Stimulated activated naive CD8-positive, alpha-beta T cell treated with anti-CD3 and anti-CD28 coated beads, Interleukin-15, amount 100 ng/mL, for 72 hours (primary cell): ENCODE data around the gene PDZD2.
"Not testable (repeated sequence)": the region's sequence is repeated elsewhere in the genome, so short reads cannot be mapped to it uniquely, and the experiment has no call there.

ENCODE experiments used
- ATAC-seq: fragments of 150-1000 bp; cut with Tn5 transposase; 2 replicates; pipeline ENCODE4 v1.10.0; 2021; ENCODE audit warnings: mild to moderate bottlenecking, moderate library complexity
- DNase-seq, 2 donors: peaks; one replicate each; pipeline ENCODE4 v3.0.0; 2021 to 2022
- H3K27ac Mint-ChIP-seq, 2 donors: one replicate each; pipeline ENCODE4 v1.8.0; 2022; ENCODE audit warnings: mild to moderate bottlenecking in 2 of 2, mixed read lengths in 2 of 2, moderate library complexity in 2 of 2
- H3K27me3 Mint-ChIP-seq: one replicate; pipeline ENCODE4 v1.8.0; 2022; ENCODE audit warnings: mixed read lengths
- H3K4me1 Mint-ChIP-seq: one replicate; pipeline ENCODE4 v1.8.0; 2022; ENCODE audit warnings: mild to moderate bottlenecking, mixed read lengths
- H3K4me3 Mint-ChIP-seq, 2 donors: one replicate each; pipeline ENCODE4 v1.8.0; 2022; ENCODE audit warnings: mild to moderate bottlenecking in 2 of 2, mixed read lengths in 2 of 2, moderate library complexity in 1 of 2
- H3K9me3 Mint-ChIP-seq, 2 donors: one replicate each; pipeline ENCODE4 v1.8.0; 2022; ENCODE audit warnings: mixed read lengths in 2 of 2

PDZD2 gene

GRCh38 chr5:32021771-32022170, 382.8 kb downstream of the PDZD2 start:
- no peak overlapping the region for H3K4me3 Mint-ChIP-seq
- H3K27ac Mint-ChIP-seq, result peak overlapping the region in 1 of 2 donors; percentile 64
- no peak for ATAC-seq
- no peaks in the 10 kb centered on the region for H3K9me3 Mint-ChIP-seq
- no peak for DNase-seq
- H3K4me1 Mint-ChIP-seq, result peaks cover 12% of the 10 kb centered on the region
- no peaks in the 10 kb centered on the region for H3K27me3 Mint-ChIP-seq

GRCh38 chr5:32022638-32023037, 383.7 kb downstream of the PDZD2 start:
- no peaks in the 10 kb centered on the region for H3K9me3 Mint-ChIP-seq
- H3K4me1 Mint-ChIP-seq, result peaks cover 10% of the 10 kb centered on the region
- no peak for ATAC-seq
- H3K27me3 Mint-ChIP-seq, result no peaks in the 10 kb centered on the region
- H3K27ac Mint-ChIP-seq, result no peak overlapping the region
- no peak for DNase-seq
- H3K4me3 Mint-ChIP-seq, result no peak overlapping the region

GRCh38 chr5:32023816-32024215, 384.9 kb downstream of the PDZD2 start:
- no peak for ATAC-seq
- Mint-ChIP-seq H3K27ac (no peak overlapping the region), H3K4me1 (peaks cover 6% of the 10 kb centered on the region), H3K9me3 (no peaks in the 10 kb centered on the region), H3K4me3 (no peak overlapping the region), H3K27me3 (no peaks in the 10 kb centered on the region)
- DNase-seq, result no peak

- Mint-ChIP-seq H3K4me1 (peaks cover 6% of the 10 kb centered on the region), H3K27ac (no peak overlapping the region), H3K4me3 (no peak overlapping the region), H3K27me3 (no peaks in the 10 kb centered on the region), H3K9me3 (no peaks in the 10 kb centered on the region)
- DNase-seq (no peak), ATAC-seq (no peak)
These were observed 385.8 kb downstream of the PDZD2 start for GRCh38 chr5:32024751-32025150.

DNA sequence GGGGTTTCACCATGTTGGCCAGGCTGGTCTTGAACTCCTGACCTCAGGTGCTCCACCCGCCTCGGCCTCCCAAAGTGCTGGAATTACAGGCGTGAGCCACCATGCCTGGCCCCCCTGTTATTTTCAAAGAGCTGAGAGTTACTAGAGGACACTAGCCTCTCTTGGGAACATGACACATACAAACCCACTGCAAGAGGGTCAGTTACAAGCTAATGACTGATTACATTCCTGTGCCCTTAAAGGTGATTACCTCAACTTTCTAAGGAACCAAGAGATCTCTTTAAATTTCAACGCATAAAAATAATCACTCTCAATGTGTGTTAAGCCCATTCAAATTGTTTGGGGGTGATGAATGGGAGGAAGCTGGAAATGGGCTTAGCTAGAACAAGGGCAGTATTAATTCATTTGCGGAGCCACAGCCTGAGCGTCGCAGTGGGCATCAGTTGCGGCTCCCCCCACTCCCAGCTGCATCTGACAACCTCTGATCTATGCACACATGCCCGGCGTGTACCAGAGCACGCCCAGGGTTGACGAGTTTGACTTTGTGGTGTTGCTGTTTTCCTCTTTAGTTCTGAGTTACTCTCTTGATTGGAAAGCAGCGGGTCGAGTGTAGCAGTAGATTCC, 388.3 kb downstream of the PDZD2 start:
- Mint-ChIP-seq H3K9me3 (no peaks in the 10 kb centered on the region), H3K4me1 (no peaks in the 10 kb centered on the region), H3K27ac (no peak overlapping the region), H3K27me3 (no peaks in the 10 kb centered on the region), H3K4me3 (no peak overlapping the region)
- DNase-seq, result no peak
- ATAC-seq, result no peak

DNA sequence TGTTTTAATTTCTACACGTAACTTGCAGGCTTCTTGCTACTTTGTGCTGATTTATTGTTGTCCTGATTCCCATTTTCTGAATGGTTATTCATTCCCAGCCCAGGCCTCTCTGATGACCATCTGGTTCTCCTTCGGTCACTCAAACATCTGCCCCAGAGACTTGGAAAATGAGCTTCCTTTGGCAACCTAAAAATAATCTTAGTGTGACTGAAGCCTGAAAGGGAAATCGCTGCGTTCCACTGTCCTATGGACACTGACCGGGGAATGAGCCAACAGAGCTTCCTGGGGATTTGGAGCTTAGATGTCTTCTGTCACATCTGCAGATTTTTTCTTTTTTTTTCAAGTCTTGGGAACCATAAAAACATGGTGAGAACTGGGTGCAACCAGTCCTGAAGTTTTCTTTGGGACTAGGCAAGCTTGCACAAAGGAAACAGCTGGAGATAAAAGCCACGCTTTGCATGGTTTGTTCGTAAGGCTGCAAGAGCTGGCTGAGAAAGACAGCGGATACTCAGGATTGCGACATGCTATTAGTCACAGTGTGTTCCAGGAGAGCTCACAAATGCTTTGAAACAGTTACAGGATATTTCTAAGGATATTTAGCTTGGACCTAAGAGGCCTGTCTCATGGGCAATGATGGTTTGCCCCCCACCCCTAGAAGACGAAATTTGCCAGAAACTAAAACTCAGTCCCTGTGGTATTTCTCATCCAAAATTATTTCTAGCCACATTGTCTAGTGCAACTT, 389.0 kb downstream of the PDZD2 start:
- no peak for ATAC-seq
- H3K27ac Mint-ChIP-seq, result no peak overlapping the region

GRCh38 chr5:32029261-32029660, 390.3 kb downstream of the PDZD2 start:
- ATAC-seq (no peak), DNase-seq (no peak)
- H3K27ac Mint-ChIP-seq, result no peak overlapping the region
- H3K4me3 Mint-ChIP-seq, result no peak overlapping the region
- H3K4me1 Mint-ChIP-seq, result peaks cover 15% of the 10 kb centered on the region
- no peaks in the 10 kb centered on the region for H3K9me3 Mint-ChIP-seq
- no peaks in the 10 kb centered on the region for H3K27me3 Mint-ChIP-seq

More for the DNA sequence above, 389.0 kb downstream of the PDZD2 start:
- Mint-ChIP-seq H3K27me3 (no peaks in the 10 kb centered on the region), H3K4me3 (no peak overlapping the region), H3K9me3 (no peaks in the 10 kb centered on the region), H3K4me1 (peaks cover 5% of the 10 kb centered on the region)
- no peak for DNase-seq

DNA sequence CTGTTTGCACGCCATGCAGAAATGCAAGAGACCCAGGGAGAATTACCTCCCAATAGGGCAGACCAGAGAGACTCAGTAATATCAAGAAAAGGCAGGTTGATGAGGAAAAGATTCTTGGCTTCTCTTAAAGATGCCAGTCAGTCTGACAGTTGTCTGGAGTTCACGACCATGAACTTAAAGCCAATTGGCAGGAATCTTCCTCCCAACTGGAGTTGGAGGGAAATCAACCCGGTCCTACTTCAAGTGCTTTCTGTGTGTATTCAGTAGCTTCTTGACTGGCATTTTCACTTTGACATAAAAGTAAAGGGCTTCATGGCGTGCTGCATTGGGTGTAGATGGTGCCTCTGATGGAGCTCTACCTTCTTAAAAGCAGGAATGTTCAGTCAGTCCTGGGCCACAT, 390.9 kb downstream of the PDZD2 start:
- Mint-ChIP-seq H3K9me3 (no peaks in the 10 kb centered on the region), H3K4me3 (no peak overlapping the region), H3K27ac (no peak overlapping the region), H3K4me1 (peaks cover 15% of the 10 kb centered on the region), H3K27me3 (no peaks in the 10 kb centered on the region)
- DNase-seq (no peak), ATAC-seq (no peak)

DNA sequence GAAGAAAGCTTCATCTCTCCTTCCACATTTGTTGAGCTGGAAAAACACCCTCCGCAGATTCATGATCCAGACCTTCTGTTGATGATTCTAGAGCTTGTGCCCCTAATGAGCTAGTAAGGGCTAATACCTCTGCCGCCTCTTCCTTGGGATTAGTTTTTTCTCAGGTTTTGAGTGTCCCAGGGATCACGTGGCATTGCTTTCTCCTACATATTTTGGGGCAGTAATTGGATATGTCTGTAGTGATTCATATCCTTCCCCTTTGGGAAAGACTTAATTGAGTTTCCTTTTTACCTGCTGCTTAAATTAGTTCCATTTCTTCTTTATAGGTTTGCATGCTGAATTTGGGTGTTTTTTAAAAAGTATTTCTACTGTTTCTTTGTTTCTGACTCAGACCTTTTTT, 391.3 kb downstream of the PDZD2 start:
- no peak for ATAC-seq
- peaks cover 15% of the 10 kb centered on the region for H3K4me1 Mint-ChIP-seq

DNA sequence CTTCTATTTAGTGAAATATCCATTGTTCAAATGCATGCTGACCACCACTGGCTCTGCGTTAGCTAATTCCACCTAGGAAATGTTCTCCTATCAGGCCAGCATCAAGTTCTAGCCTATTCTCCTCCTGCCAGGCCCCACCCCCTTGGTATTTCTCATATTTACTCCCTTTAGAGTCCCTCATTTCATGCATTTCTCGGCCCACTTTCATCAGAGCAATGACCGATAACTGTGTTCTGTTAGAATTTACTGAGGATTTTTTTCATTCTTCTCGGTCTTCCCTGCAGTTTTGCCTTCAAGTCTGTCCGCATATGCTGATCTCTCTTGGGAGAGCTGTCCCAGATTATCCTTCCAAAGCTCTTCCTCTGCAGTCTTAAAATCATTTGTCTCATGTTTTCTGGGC, 391.8 kb downstream of the PDZD2 start:
- H3K4me3 Mint-ChIP-seq, result no peak overlapping the region
- ATAC-seq (no peak), DNase-seq (no peak)
- H3K27ac Mint-ChIP-seq, result no peak overlapping the region
- H3K9me3 Mint-ChIP-seq, result no peaks in the 10 kb centered on the region
- H3K4me1 Mint-ChIP-seq, result peaks cover 15% of the 10 kb centered on the region
- H3K27me3 Mint-ChIP-seq, result no peaks in the 10 kb centered on the region

More for the DNA sequence above, 391.3 kb downstream of the PDZD2 start:
- Mint-ChIP-seq H3K9me3 (no peaks in the 10 kb centered on the region), H3K4me3 (no peak overlapping the region), H3K27ac (no peak overlapping the region), H3K27me3 (no peaks in the 10 kb centered on the region)
- DNase-seq, result no peak

- Mint-ChIP-seq H3K27ac (no peak overlapping the region), H3K4me1 (peaks cover 15% of the 10 kb centered on the region), H3K4me3 (no peak overlapping the region), H3K27me3 (no peaks in the 10 kb centered on the region), H3K9me3 (no peaks in the 10 kb centered on the region)
- ATAC-seq (no peak), DNase-seq (no peak)
These were observed 392.2 kb downstream of the PDZD2 start for GRCh38 chr5:32031089-32031488.

GRCh38 chr5:32038523-32038922, 399.6 kb downstream of the PDZD2 start:
- no peaks in the 10 kb centered on the region for H3K9me3 Mint-ChIP-seq
- no peak for ATAC-seq
- DNase-seq, result no peak
- H3K27me3 Mint-ChIP-seq, result no peaks in the 10 kb centered on the region
- no peak overlapping the region for H3K4me3 Mint-ChIP-seq
- H3K27ac Mint-ChIP-seq, result no peak overlapping the region
- peaks cover 4% of the 10 kb centered on the region for H3K4me1 Mint-ChIP-seq

DNA sequence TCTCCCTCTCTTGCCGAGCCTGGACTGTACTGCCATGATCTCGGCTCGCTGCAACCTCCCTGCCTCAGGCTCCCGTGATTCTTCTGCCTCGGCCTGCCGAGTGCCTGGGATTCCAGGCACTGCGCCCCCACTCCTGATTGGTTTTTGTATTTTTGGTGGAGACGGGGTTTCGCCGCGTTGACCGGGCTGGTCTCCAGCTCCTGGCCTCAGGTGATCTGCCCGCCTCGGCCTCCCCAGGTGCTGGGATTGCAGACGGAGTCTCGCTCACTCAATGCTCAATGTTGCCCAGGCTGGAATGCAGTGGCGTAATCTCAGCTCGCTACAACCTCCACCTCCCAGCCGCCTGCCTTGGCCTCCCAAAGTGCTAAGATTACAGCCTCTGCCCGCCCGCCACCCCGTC, 400.2 kb downstream of the PDZD2 start:
- not testable (repeated sequence) for H3K4me1 Mint-ChIP-seq, H3K27ac Mint-ChIP-seq, DNase-seq, H3K4me3 Mint-ChIP-seq, H3K9me3 Mint-ChIP-seq, H3K27me3 Mint-ChIP-seq, ATAC-seq

DNA sequence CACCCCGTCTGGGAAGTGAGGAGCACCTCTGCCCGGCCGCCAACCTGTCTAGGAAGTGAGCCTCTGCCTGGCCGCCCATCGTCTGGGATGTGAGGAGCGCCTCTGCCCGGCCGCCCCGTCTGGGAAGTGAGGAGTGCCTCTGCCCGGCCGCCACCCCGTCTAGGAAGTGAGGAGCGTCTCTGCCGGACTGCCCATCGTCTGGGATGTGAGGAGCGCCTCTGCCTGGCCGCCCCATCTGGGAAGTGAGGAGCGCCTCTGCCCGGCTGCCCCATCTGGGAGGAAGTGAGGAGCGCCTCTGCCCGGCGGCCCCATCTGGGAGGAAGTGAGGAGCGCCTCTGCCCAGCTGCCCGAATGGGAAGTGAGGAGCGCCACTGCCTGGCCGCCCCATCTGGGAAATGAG, 400.7 kb downstream of the PDZD2 start:
- not testable (repeated sequence) for H3K27ac Mint-ChIP-seq, H3K9me3 Mint-ChIP-seq, H3K27me3 Mint-ChIP-seq, H3K4me3 Mint-ChIP-seq, DNase-seq, ATAC-seq, H3K4me1 Mint-ChIP-seq

GRCh38 chr5:32040181-32040695, 401.3 kb downstream of the PDZD2 start:
- DNase-seq, H3K4me3 Mint-ChIP-seq, H3K27ac Mint-ChIP-seq, H3K4me1 Mint-ChIP-seq, H3K9me3 Mint-ChIP-seq, ATAC-seq, H3K27me3 Mint-ChIP-seq: not testable (repeated sequence)

DNA sequence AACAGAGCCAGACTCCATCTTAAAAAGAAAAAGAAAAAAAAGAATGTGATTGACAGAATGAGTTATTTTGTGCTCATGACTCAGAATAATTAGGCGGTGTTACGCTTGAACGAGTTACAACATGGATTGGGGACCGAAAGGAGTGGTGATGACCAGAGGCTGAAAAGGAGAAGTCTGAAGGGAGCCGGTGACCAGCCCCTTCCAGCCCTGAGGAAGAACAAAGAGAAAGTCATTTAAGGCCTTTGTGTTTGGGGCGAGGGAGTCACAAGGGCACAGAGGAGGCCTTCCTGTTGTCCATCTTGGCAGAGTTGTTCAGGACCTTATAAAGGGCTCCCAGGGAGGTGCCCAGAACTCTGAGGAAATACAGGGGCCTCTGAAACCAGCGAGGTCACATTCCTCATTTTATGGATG, 403.6 kb downstream of the PDZD2 start:
- ATAC-seq, result no peak

More for the DNA sequence above, 403.6 kb downstream of the PDZD2 start:
- Mint-ChIP-seq H3K4me3 (no peak overlapping the region), H3K27ac (peak overlapping the region in 1 of 2 donors; percentile 59), H3K27me3 (no peaks in the 10 kb centered on the region), H3K4me1 (no peaks in the 10 kb centered on the region), H3K9me3 (no peaks in the 10 kb centered on the region)
- DNase-seq, result no peak
